HG03175 (cell line): ENCODE measurements around the gene PROSER3.
"Not testable (repeated sequence)": the region's sequence is repeated elsewhere in the genome, so short reads cannot be mapped to it uniquely, and the experiment has no call there.

Experiments
- ATAC-seq: cut with Tn5 transposase; IDR thresholded peaks from one replicate; pipeline ENCODE4 v1.9.1; 2021; ENCODE audit warnings: mild to moderate bottlenecking, moderate library complexity; ENCODE audit not compliant: unreplicated experiment

Gene PROSER3

DNA sequence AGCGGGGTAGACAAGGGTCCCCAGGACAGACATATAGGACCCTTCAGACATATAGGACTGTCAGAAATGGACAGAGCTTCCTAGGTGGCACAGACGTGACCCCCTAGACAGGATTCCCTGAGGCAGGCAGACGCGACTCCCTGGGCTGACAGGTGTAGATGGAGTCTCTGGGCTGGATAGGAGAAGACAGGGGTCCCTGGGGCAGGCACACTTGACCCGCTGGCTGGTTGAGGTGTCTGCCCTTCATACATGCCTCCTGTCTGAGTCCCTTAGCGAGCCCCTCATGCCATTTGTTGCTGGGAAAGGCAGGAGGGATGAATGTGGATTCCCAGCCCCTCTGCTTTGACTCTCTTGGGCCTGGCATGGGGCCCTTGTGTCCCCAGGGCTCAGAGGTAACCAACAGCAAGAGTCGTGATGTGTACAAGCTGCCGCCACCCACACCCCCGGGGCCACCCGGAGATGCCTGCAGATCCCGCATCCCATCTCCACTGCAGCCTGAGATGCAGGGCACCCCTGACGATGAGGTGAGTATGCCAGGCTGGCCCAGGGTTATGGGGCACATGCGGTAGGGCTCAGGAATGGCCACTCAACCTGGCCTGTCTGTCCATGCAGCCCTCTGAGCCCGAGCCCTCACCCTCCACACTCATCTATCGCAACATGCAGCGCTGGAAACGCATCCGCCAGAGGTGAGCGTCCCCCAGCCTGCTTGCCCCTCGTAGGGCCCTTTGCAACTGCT, 4.2 kb upstream of the PROSER3 start:
- no peak for ATAC-seq

GRCh38 chr19:35754370-35755130, 3.4 kb upstream of the PROSER3 start:
- no peak for ATAC-seq

DNA sequence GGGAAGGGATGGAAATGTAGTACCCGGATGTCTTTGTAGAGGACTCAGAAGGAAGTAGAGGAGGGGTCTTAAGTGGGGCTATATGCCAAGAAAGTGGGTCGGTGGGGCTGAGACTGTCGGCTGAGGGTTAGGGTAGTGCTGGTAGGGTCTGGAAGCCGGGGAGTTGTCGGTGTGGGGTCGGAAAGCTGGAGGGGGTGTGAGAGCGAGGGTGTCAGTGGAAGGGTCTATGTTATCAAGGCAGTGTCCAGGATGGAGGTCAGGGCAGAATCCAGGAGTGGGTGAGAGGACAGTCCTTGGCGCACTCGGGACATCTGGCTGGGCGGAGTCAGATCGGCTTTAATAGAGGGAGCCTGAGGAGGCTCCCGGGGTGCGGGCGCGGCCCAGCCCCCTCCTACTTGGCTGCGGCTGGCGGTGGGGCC, 2.8 kb upstream of the PROSER3 start:
- no peak for ATAC-seq

DNA sequence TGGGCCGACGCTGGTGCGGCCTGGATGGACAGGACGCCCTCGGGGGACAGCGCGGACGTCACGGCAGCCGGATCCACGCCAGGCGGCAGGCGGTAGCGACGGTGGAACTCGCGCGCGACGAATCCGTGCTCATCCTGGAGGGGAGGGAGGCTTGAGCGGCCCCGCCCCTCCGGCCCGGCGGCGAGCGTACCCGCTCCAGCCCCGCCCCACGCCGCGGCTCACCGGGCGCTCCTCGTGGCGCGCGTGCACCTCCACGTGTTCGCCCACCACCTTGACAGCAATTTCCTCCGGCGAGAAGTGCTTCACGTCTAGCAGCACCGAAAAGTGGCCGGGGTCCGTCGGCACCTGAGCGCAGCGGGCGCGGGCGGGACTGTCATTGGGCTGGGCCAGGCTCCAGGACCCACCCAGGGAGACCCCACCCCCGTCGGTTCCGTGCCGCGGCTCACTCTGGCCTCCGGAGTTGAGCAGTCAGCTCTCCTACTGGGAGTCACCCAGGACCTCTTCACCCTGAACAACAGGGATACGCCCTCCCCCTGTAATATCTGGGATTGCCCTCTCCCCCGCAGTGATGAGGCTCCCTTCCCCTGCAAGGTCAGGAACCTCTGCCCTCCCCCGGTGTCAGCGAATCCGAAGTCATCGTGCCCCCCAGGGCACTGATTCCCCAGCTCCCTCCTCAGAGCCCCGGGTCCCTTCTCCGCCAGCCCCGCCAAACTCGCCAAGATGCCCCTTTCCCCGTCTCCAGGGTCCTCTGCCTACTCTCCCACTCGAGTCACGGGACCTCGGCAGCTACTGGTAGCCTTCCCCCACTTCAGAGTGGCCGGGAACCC, 2.2 kb upstream of the PROSER3 start:
- ATAC-seq, result no peak

DNA sequence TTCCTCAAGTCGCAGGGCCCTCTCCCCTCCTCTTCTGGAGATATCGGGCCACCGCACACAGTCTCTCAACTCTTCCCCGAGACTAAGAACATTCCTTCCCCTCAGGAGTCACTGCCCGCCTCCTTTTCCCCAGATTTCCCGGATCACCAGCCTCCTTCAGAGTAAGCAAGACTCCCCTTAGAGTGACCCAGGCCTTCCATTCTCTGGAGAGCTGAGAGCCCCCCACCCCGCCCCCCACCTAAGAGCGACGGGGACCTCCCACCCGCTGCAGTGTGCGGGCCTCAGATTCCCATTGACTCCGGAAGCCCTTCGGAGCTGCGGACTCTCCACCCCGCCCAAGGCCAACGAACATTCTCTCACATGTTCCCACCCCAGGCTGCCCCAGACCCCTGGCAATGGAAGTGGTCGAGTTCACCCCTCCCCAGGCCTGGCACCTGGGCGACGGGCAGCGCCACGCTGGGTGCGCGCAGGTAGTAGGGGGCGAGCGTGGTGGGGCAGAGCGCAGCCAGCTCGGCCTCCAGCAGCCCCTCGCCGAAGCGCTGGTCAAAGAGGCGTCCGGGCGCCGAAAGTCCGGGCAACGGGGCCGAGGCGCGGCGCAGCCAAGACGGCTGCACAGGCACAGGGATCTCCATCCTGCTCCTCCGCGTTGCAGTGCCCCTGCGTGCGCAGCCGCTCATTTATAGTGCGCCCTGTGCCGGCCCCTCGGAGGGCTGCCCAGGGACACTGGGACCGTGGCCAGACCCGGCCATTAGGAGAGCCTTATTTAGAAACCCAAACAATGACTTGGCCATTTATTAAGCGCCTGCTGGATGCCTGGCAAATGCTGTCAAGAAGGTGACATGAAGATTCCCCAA, 1.4 kb upstream of the PROSER3 start, which contains the start of gene HSPB6:
Gene HSPB6, minus strand, starts transcription at position 653 of the 854 bp plus-strand sequence. Its CDS starts 21 bp downstream, at position 632.
- no peak for ATAC-seq

DNA sequence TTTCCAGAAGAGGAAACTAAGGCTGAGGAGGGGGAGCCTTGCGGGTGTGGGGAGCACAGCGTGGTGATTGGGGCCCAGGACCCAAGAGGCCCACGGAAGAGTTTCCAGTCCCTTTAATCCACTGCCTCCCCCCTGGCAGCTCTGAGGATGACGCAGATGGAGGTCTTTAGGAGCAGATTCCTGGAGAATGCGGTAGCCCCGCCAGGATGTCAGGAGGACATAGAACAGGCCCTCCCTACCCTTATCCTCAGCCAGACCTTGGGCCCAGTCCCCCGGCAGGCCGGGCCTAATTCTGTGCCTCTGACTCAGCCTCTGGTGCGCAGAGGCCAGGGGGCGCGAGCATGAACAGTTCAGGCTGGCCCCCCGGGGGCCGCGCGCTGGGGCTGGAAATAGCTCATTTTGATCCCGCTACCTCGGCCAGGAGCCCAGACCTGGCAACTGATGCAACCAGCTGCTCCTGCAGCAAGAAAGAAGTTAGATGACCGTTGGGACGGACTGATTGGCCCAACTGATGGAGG, 686 bp upstream of the PROSER3 start:
- ATAC-seq, result peak; percentile 7

- ATAC-seq, result no peak
These were observed 1.7 kb downstream of the PROSER3 start for GRCh38 chr19:35759697-35760096.

DNA sequence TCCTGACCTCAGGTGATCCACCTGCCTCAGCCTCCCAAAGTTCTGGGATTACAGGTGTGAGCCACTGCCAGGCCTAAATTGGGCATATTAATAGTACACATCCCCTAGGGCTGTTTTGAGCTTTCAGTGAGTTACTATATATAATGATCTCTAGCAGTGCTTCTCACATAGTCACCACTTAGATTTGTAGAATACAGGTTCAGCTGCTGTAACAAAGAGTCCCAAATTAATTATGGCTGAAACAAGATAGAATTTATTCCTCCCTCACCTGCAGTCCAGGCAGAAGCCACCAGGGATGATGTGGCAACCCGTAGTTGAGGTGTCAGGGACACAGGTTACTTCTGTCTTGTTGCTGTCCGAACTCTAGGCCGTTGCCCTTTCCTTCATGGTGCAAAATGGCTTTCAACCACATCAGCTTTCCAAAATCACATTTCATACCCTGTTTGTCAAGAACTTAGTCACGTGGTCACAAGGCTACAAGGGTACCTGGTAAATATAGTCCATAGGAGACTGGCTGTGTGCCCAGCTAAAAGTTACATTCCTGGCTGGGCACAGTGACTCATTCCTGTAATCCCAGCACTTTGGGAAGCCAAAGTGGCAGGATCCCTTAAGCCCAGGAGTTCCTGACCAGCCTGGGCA, 2.9 kb downstream of the PROSER3 start:
- no peak for ATAC-seq

DNA sequence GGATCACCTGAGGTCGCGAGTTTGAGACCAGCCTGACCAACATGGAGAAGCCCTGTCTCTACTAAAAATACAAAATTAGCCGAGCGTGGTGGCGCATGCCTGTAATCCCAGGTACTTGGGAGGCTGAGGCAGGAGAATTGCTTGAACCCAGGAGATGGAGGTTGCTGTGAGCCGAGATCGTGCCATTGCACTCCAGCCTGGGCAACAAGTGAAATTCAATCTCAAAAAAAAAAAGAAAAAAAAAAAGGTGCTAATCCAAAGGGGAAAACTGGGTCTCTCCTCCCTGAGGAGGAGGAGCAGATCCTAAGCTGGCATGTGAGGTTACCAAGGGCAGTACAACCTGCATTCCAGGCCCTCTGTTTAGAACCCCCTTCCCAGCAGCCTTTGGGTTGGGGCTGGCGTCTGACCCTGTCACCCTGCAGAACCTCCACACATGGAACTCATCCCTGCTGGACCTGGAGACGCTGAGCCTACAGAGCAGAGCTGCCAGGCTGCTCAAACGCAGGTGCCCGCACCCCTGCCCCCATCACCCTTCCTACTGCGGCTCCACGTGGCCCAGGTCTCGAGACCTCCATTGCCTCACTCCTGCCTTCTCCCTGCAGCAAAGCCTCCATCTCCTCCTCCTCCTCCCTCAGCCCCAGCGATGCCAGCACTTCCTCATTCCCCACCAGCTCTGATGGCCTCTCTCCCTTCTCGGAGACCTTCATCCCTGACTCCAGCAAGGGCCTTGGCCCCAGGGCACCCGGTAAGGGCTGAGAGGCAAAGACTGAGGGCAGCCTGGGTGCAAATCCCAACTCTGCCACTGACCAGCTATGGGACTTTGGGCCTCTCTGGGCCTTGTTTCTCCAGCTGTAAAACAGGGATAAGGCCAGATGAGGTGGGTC, 6.7 kb downstream of the PROSER3 start:
- no peak for ATAC-seq

DNA sequence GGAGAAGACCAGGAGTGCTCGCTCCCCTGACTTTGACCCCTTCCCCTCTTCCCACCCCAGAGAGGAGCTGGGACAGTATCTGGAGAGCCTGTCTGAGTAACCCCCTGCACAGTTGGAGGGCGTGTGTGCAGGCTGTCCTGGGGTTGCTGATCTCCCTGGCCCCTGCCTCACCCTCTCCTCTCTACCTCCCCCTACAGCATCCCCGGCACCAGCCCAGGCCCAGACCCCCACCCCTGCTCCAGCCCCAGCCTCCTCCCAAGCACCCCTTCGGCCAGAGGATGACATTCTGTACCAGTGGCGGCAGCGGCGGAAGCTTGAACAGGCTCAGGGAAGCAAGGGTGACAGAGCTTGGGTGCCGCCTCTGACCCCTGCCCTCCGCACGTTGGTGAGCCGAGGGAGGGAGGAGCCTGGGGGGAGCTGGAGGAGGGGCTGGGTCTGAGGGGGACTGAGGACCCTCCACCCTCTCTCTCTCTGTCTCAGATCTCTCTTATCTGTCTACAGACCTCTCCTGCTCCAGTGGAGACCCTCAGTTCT, 8.7 kb downstream of the PROSER3 start:
- ATAC-seq, result no peak

GRCh38 chr19:35767288-35768081, 9.5 kb downstream of the PROSER3 start:
- no peak for ATAC-seq

DNA sequence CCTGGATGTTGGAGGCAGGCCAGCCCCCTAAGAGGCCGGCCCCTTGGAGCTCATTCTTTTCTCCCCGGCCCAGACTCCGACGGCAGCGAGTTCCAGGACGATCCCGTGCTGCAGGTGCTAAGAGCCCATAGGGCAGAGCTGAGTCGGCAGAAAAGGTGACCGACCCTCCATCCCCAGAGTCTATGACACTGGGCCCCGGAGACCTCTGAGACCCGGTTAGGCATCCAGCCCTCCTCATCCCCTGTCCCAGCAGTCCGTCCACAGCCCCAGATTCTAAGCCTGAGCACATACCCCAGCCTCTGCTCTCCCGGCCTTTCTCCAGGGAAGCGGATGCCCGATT, 10.1 kb downstream of the PROSER3 start:
- no peak for ATAC-seq

- ATAC-seq, result not testable (repeated sequence)
These were observed 14.4 kb downstream of the PROSER3 start for GRCh38 chr19:35772362-35772761.

DNA sequence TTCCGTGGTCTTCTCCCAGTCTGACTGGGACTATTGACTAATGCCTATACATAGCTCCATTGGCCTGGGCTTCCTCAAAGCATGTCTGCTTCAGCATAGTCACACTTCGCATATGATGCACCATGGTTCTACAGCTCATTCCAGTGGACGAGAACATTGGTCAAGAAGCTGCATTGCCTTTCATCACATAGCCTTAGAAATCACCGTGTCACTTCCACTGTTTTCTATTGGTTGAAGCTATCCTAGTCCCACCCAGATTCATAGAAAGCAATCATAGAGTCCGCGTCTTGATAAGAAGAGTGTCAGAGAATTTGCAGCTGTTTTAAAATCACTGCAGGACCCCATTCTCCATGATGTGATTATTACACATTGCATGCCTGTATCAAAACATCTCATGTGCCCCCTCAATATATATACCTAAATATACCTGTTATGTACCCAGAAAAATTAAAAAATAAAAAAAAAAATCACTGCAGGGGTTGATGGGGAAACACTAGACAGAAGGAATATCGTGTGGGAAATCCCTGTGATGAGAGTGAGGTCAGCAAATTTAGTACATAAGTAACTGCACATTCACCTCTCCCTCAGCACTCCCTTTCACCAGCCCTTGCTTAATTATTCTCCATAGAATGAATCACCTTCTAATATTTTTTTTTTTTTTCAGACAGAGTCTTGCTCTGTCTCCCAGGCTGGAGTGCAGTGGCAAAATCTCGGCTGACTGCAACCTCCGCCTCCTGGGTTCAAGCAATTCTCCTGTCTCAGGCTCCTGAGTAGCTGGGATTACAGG, 15.2 kb downstream of the PROSER3 start:
- ATAC-seq, result no peak

- no peak for ATAC-seq
These were observed 16.5 kb downstream of the PROSER3 start for GRCh38 chr19:35774274-35775045.

DNA sequence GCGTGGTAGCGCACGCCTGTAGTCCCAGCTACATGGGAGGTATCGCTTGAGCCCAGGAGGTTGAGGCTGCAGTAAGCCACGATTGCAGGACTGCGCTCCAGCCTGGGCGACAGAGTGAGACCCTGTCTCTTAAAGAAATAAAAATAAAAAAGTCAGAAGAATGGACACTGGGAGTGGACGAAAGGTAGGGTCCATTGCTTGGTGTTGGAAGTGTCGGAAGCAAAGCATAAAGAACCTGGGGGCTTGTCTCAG, 17.0 kb downstream of the PROSER3 start:
- no peak for ATAC-seq
